Mesenchymal stem cell (in vitro differentiated cells and primary cell): ENCODE results near the gene AGO4.

Experiments
- DNase-seq: peaks from one replicate; pipeline ENCODE4 v3.0.0-alpha.2; 2013
- H2AFZ ChIP-seq: one replicate; pipeline ENCODE4 v1.6.1; 2013; ENCODE audit warnings: low read depth, mild to moderate bottlenecking, control low read depth, inconsistent platforms, low read length, moderate library complexity
- H2AK5ac ChIP-seq: 2 replicates; pipeline ENCODE4 v1.6.1; 2013; ENCODE audit warnings: low read length, moderate library complexity, mild to moderate bottlenecking, inconsistent platforms; ENCODE audit not compliant: severe bottlenecking
- H2BK120ac ChIP-seq: one replicate; pipeline ENCODE4 v1.6.1; 2013; ENCODE audit warnings: low read depth, mild to moderate bottlenecking, inconsistent platforms, low read length, moderate library complexity
- H2BK12ac ChIP-seq, 2 experiments: one replicate each; pipeline ENCODE4 v1.6.1; 2013; ENCODE audit warnings: inconsistent platforms in 2 of 2, low read length in 2 of 2, mild to moderate bottlenecking in 2 of 2, moderate library complexity in 2 of 2, control low read depth in 1 of 2
- H2BK15ac ChIP-seq: one replicate; pipeline ENCODE4 v1.6.1; 2013; ENCODE audit warnings: mild to moderate bottlenecking, low read depth, inconsistent platforms; ENCODE audit not compliant: poor library complexity, severe bottlenecking
- H2BK5ac ChIP-seq: 2 replicates; pipeline ENCODE4 v1.6.1; 2013; ENCODE audit warnings: low read depth, mild to moderate bottlenecking, low read length, control low read depth, inconsistent platforms; ENCODE audit not compliant: poor library complexity, severe bottlenecking
- H3K14ac ChIP-seq, 2 experiments: one replicate each; pipeline ENCODE4 v1.6.1; 2013; ENCODE audit warnings: inconsistent platforms in 2 of 2, low read length in 2 of 2, control low read depth in 1 of 2, mild to moderate bottlenecking in 1 of 2, moderate library complexity in 1 of 2
- H3K18ac ChIP-seq, 2 experiments: one replicate each; pipeline ENCODE4 v1.6.1; 2013; ENCODE audit warnings: inconsistent platforms in 2 of 2, low read length in 2 of 2, control low read depth in 1 of 2, low read depth in 1 of 2, mild to moderate bottlenecking in 1 of 2
- H3K23ac ChIP-seq, 2 experiments: one replicate each; pipeline ENCODE4 v1.6.1; 2013; ENCODE audit warnings: inconsistent platforms in 2 of 2, low read length in 2 of 2, mild to moderate bottlenecking in 2 of 2, moderate library complexity in 2 of 2, control low read depth in 1 of 2
- H3K27ac ChIP-seq: 2 replicates; pipeline ENCODE4 v1.5.1; 2013; ENCODE audit warnings: mild to moderate bottlenecking, moderate library complexity, low read length, control low read depth, inconsistent platforms; ENCODE audit not compliant: poor library complexity, severe bottlenecking
- H3K27me3 ChIP-seq, 2 experiments: 2 replicates each; pipeline versions ENCODE4 v1.6.1 to v1.7.0; 2013; ENCODE audit warnings: low read length in 2 of 2, mild to moderate bottlenecking in 2 of 2, moderate library complexity in 2 of 2, control low read depth in 1 of 2, inconsistent platforms in 1 of 2; ENCODE audit not compliant: control insufficient read depth in 1 of 2, insufficient read depth in 1 of 2
- H3K36me3 ChIP-seq, 2 experiments: 2 replicates each; pipeline versions ENCODE4 v1.6.1 to v1.7.0; 2013; ENCODE audit warnings: low read length in 2 of 2, control low read depth in 1 of 2, inconsistent platforms in 1 of 2, low read depth in 1 of 2, mild to moderate bottlenecking in 1 of 2; ENCODE audit not compliant: insufficient read depth in 2 of 2, control insufficient read depth in 1 of 2
- H3K4ac ChIP-seq, 2 experiments: one replicate each; pipeline ENCODE4 v1.6.1; 2013; ENCODE audit warnings: inconsistent platforms in 2 of 2, low read length in 2 of 2, mild to moderate bottlenecking in 2 of 2, moderate library complexity in 2 of 2, control low read depth in 1 of 2, low read depth in 1 of 2
- H3K4me1 ChIP-seq: 2 replicates; pipeline ENCODE4 v1.6.1; 2013; ENCODE audit warnings: low read depth, low read length, control low read depth; ENCODE audit not compliant: control insufficient read depth, insufficient read depth
- H3K4me2 ChIP-seq: 2 replicates; pipeline ENCODE4 v1.6.1; 2013; ENCODE audit warnings: low read length, mild to moderate bottlenecking, inconsistent platforms; ENCODE audit not compliant: poor library complexity, severe bottlenecking
- H3K4me3 ChIP-seq, 2 experiments: 2 replicates each; pipeline versions ENCODE4 v1.5.1 to v1.7.0; 2013; ENCODE audit warnings: low read length in 2 of 2, mild to moderate bottlenecking in 2 of 2, control low read depth in 1 of 2, low read depth in 1 of 2; ENCODE audit not compliant: insufficient read depth in 1 of 2
- H3K79me1 ChIP-seq: replicated peaks from 2 replicates; pipeline ENCODE4 v1.6.1; 2013; ENCODE audit warnings: mild to moderate bottlenecking, control low read depth, low read length, inconsistent platforms; ENCODE audit not compliant: poor library complexity, severe bottlenecking
- H3K9ac ChIP-seq: 2 replicates; pipeline ENCODE4 v1.7.0; 2013; ENCODE audit warnings: mild to moderate bottlenecking, low read length, moderate library complexity
- H3K9me3 ChIP-seq: 2 replicates; pipeline ENCODE4 v1.7.0; 2013; ENCODE audit warnings: mild to moderate bottlenecking, low read length; ENCODE audit not compliant: control insufficient read depth
- H4K8ac ChIP-seq: one replicate; pipeline ENCODE4 v1.6.1; 2013; ENCODE audit warnings: inconsistent platforms, mild to moderate bottlenecking, low read length, moderate library complexity
- H4K91ac ChIP-seq: one replicate; pipeline ENCODE4 v1.6.1; 2013; ENCODE audit warnings: mild to moderate bottlenecking, low read length, inconsistent platforms
- WGBS: methylation state at CpG from one replicate; pipeline ENCODE4 v1.1.7; 2013; ENCODE audit warnings: mixed read lengths; 5-methylcytosine and 5-hydroxymethylcytosine counted together

Gene AGO4

GRCh38 chr1:35833395-35833794 lies 25.6 kb downstream of the AGO4 start:
- H3K18ac ChIP-seq, result no peak overlapping the region
- H3K27me3 ChIP-seq, result no peaks in the 10 kb centered on the region

GRCh38 chr1:35834218-35834617 lies 26.4 kb downstream of the AGO4 start:
- H3K23ac ChIP-seq, result no peak overlapping the region
- H2BK15ac ChIP-seq, result no peak overlapping the region
- no peaks in the 10 kb centered on the region for H3K27me3 ChIP-seq
- no peak for DNase-seq
- no peak overlapping the region for H2BK120ac ChIP-seq
- no peaks in the 10 kb centered on the region for H3K4me1 ChIP-seq
- no peak overlapping the region for H3K4ac ChIP-seq
- no peak overlapping the region for H3K9ac ChIP-seq
- no peak overlapping the region for H2AFZ ChIP-seq
- WGBS, result 95% methylated on average over 1 of the region's 2 CpGs
- H2BK12ac ChIP-seq, result no peak overlapping the region
- no peaks in the 10 kb centered on the region for H3K9me3 ChIP-seq
- H3K4me3 ChIP-seq, result no peak overlapping the region
- H3K18ac ChIP-seq, result no peak overlapping the region
- H2BK5ac ChIP-seq, result no peak overlapping the region
- peaks cover 26 to 89% of the 10 kb centered on the region in 2 experiments for H3K36me3 ChIP-seq
- no peak overlapping the region for H2AK5ac ChIP-seq
- H3K14ac ChIP-seq, result no peak overlapping the region
- H3K27ac ChIP-seq, result no peak overlapping the region
- no peak overlapping the region for H4K8ac ChIP-seq
- no peaks in the 10 kb centered on the region for H3K79me1 ChIP-seq
- H3K4me2 ChIP-seq, result no peak overlapping the region
- no peak overlapping the region for H4K91ac ChIP-seq

More at GRCh38 chr1:35833395-35833794, 25.6 kb downstream of the AGO4 start:
- WGBS, result 100% methylated on average over 1 of the region's 2 CpGs
- H3K23ac ChIP-seq, result no peak overlapping the region
- H3K4ac ChIP-seq, result no peak overlapping the region
- no peak overlapping the region for H3K9ac ChIP-seq
- no peak for DNase-seq
- no peak overlapping the region for H4K91ac ChIP-seq
- no peak overlapping the region for H3K4me2 ChIP-seq
- H3K4me1 ChIP-seq, result no peaks in the 10 kb centered on the region
- H2AK5ac ChIP-seq, result no peak overlapping the region
- no peak overlapping the region for H3K14ac ChIP-seq
- no peak overlapping the region for H2BK15ac ChIP-seq
- H2AFZ ChIP-seq, result no peak overlapping the region
- no peak overlapping the region for H4K8ac ChIP-seq
- no peaks in the 10 kb centered on the region for H3K79me1 ChIP-seq
- no peak overlapping the region for H2BK120ac ChIP-seq
- no peak overlapping the region for H3K27ac ChIP-seq
- H3K9me3 ChIP-seq, result no peaks in the 10 kb centered on the region
- no peak overlapping the region for H2BK5ac ChIP-seq
- H3K4me3 ChIP-seq, result no peak overlapping the region
- no peak overlapping the region for H2BK12ac ChIP-seq
- H3K36me3 ChIP-seq, result peaks cover 29 to 91% of the 10 kb centered on the region in 2 experiments

GRCh38 chr1:35835398-35835797 lies 27.6 kb downstream of the AGO4 start:
- H3K14ac ChIP-seq, result no peak overlapping the region
- no peaks in the 10 kb centered on the region for H3K79me1 ChIP-seq
- H3K4me1 ChIP-seq, result no peaks in the 10 kb centered on the region
- no peak overlapping the region for H3K9ac ChIP-seq
- H2AK5ac ChIP-seq, result no peak overlapping the region
- H2BK15ac ChIP-seq, result no peak overlapping the region
- DNase-seq, result no peak
- no peak overlapping the region for H4K91ac ChIP-seq
- H3K9me3 ChIP-seq, result no peaks in the 10 kb centered on the region
- WGBS, result 55% methylated on average over 2 of the region's 2 CpGs
- H3K18ac ChIP-seq, result no peak overlapping the region
- H2BK12ac ChIP-seq, result no peak overlapping the region
- no peaks in the 10 kb centered on the region for H3K27me3 ChIP-seq
- no peak overlapping the region for H4K8ac ChIP-seq
- H3K4me2 ChIP-seq, result no peak overlapping the region
- no peak overlapping the region for H3K23ac ChIP-seq
- no peak overlapping the region for H3K4ac ChIP-seq
- no peak overlapping the region for H2BK120ac ChIP-seq
- H3K36me3 ChIP-seq, result peaks cover 30 to 85% of the 10 kb centered on the region in 2 experiments
- H2BK5ac ChIP-seq, result no peak overlapping the region
- H3K4me3 ChIP-seq, result no peak overlapping the region
- H2AFZ ChIP-seq, result no peak overlapping the region
- no peak overlapping the region for H3K27ac ChIP-seq

- no peak overlapping the region for H4K91ac ChIP-seq
- no peaks in the 10 kb centered on the region for H3K27me3 ChIP-seq
- no peak overlapping the region for H3K4me2 ChIP-seq
- no peak overlapping the region for H3K4me3 ChIP-seq
- DNase-seq, result no peak
- H3K9me3 ChIP-seq, result no peaks in the 10 kb centered on the region
- no peak overlapping the region for H3K14ac ChIP-seq
- no peaks in the 10 kb centered on the region for H3K4me1 ChIP-seq
- no peak overlapping the region for H4K8ac ChIP-seq
- no peak overlapping the region for H3K9ac ChIP-seq
- H3K23ac ChIP-seq, result no peak overlapping the region
- no peak overlapping the region for H2AK5ac ChIP-seq
- H3K4ac ChIP-seq, result no peak overlapping the region
- no peaks in the 10 kb centered on the region for H3K79me1 ChIP-seq
- no peak overlapping the region for H2BK12ac ChIP-seq
- WGBS, result no CpG with 5 or more reads among the region's 1 CpG
- no peak overlapping the region for H2AFZ ChIP-seq
- no peak overlapping the region for H2BK5ac ChIP-seq
- H2BK15ac ChIP-seq, result no peak overlapping the region
- no peak overlapping the region for H2BK120ac ChIP-seq
- peaks cover 34 to 84% of the 10 kb centered on the region in 2 experiments for H3K36me3 ChIP-seq
- H3K18ac ChIP-seq, result no peak overlapping the region
- H3K27ac ChIP-seq, result no peak overlapping the region
Measured at GRCh38 chr1:35836734-35837133, 28.9 kb downstream of the AGO4 start.
